ENCODE measurements around the gene BANF2. TPM values are rescaled to one million over a fixed set of nuclear protein-coding genes. Genes with fewer than 3 reads are reported as not detected.
"Not testable (repeated sequence)": the region's sequence is repeated elsewhere in the genome, so short reads cannot be mapped to it uniquely, and the experiment has no call there.

BANF2 gene
- total RNA-seq, 1 donor from 2014 or later, result not detected

GRCh38 chr20:17657079-17657825 lies 42.5 kb upstream of the BANF2 start:
- no peak overlapping the region for H3K27ac ChIP-seq
- H3K4me1 ChIP-seq, result no peaks in the 10 kb centered on the region
- no peak for DNase-seq (ENCODE audit: low spot score)
- Mint-ChIP-seq H3K9me3 (peaks cover 13% of the 10 kb centered on the region), H3K4me1 (peaks cover 15% of the 10 kb centered on the region), H3K36me3 (peaks cover 52% of the 10 kb centered on the region), H3K27me3 (ENCODE audit: insufficient read depth, low read depth) (peaks cover 6% of the 10 kb centered on the region), H3K27ac (no peak overlapping the region), H3K4me3 (no peak overlapping the region)
- H3K9me3 ChIP-seq (ENCODE audit: low read depth), result no peaks in the 10 kb centered on the region
- no peaks in the 10 kb centered on the region for H3K36me3 ChIP-seq
- no peak overlapping the region for H3K4me3 ChIP-seq
- no peak for TF ChIP-seq EZH2phosphoT487 (IDR thresholded peaks at IDR 0.05)
- no peak for TF ChIP-seq CTCF (IDR thresholded peaks at IDR 0.05)
- no peak for TF ChIP-seq EZH2 (IDR thresholded peaks at IDR 0.05)
- peaks cover 8% of the 10 kb centered on the region for H3K79me2 ChIP-seq (ENCODE audit: low read depth)
- no peak overlapping the region for H3K4me2 ChIP-seq
- no peak overlapping the region for H2AFZ ChIP-seq (replicated peaks)
- H3F3A ChIP-seq (ENCODE audit: low read depth), result no peaks in the 10 kb centered on the region
- H3K9ac ChIP-seq, result no peak overlapping the region
- no peaks in the 10 kb centered on the region for H3K27me3 ChIP-seq
- peaks cover 13% of the 10 kb centered on the region for H4K20me1 ChIP-seq (ENCODE audit: low read depth)

DNA sequence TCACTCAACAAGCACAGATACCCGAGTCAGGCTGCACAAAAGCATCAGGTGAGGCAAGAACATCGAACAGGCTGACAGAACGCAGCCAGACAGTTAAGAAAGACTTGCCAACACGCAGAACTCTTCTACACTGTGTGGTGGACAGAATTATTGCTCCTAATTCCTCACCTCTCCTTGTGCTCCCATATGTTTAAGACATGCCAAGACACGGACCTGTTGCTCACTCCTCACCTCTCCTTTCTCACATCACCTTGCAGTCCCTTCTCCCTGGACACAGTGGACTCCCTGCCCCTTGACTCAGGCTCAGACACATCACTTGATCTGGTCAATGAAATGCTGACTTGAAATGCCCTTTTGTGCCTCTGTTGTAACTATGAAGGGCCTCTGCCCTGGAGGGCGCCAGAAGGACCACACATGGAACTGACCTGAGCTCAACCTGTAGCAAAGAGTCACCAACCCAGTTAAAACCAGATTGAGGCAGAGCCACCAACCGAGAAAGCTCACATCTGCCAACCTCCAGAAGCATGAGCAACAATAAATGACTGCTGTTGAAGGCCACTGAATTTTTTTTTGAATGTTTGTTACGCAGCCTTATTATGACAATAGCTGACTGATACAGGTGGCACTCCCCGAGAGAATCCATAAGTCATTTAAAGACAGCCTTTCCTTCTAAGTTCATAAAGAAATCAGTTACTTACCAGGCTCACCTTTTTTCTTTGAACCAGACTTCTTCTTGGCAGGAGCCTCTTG lies 41.7 kb upstream of the BANF2 start:
- Histone ChIP-seq H3K9me3 (ENCODE audit: low read depth) (no peaks in the 10 kb centered on the region), H3K9ac (no peak overlapping the region), H3K27ac (no peak overlapping the region), H3F3A (ENCODE audit: low read depth) (no peaks in the 10 kb centered on the region), H2AFZ (replicated peaks) (no peak overlapping the region), H3K36me3 (no peaks in the 10 kb centered on the region), H3K4me1 (peaks cover 2% of the 10 kb centered on the region), H3K27me3 (no peaks in the 10 kb centered on the region), H3K79me2 (ENCODE audit: low read depth) (peaks cover 16% of the 10 kb centered on the region), H3K4me2 (no peak overlapping the region), H3K4me3 (no peak overlapping the region), H4K20me1 (ENCODE audit: low read depth) (peaks cover 19% of the 10 kb centered on the region)
- Mint-ChIP-seq H3K27me3 (ENCODE audit: insufficient read depth, low read depth) (peaks cover 6% of the 10 kb centered on the region), H3K4me3 (no peak overlapping the region), H3K4me1 (peaks cover 19% of the 10 kb centered on the region), H3K27ac (no peak overlapping the region), H3K9me3 (peaks cover 13% of the 10 kb centered on the region), H3K36me3 (peaks cover 54% of the 10 kb centered on the region)
- DNase-seq (ENCODE audit: low spot score), result no peak
- no peak for TF ChIP-seq EZH2phosphoT487 (IDR thresholded peaks at IDR 0.05)
- TF ChIP-seq EZH2 (IDR thresholded peaks at IDR 0.05), result no peak
- no peak for TF ChIP-seq CTCF (IDR thresholded peaks at IDR 0.05)

DNA sequence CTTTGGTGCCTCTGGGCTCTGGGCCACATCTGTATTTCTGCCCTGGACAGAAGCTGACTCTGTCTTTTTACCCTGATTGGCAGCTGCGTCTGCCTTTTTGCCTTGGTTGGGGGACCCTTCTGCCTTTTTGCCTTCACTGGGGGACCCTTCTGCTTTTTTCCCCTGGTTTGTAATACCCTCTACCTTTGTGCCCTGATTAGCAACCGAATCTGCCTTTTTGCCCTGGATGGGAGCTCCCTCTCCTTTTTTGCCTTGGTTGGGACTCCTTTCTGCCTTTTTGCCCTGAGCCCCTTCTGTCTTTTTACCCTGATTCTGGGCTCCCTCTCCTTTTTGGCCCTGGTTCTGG lies 41.1 kb upstream of the BANF2 start:
- Mint-ChIP-seq H3K36me3 (peaks cover 54% of the 10 kb centered on the region), H3K27ac (no peak overlapping the region), H3K4me3 (no peak overlapping the region), H3K27me3 (ENCODE audit: insufficient read depth, low read depth) (peaks cover 6% of the 10 kb centered on the region), H3K9me3 (peaks cover 13% of the 10 kb centered on the region), H3K4me1 (peaks cover 25% of the 10 kb centered on the region)
- Histone ChIP-seq H3K9ac (no peak overlapping the region), H3K27ac (no peak overlapping the region), H3K4me2 (no peak overlapping the region), H3K79me2 (ENCODE audit: low read depth) (peaks cover 22% of the 10 kb centered on the region), H3K4me1 (peaks cover 7% of the 10 kb centered on the region), H4K20me1 (ENCODE audit: low read depth) (peaks cover 24% of the 10 kb centered on the region), H2AFZ (replicated peaks) (no peak overlapping the region), H3K4me3 (no peak overlapping the region), H3K36me3 (no peaks in the 10 kb centered on the region), H3K9me3 (ENCODE audit: low read depth) (no peaks in the 10 kb centered on the region), H3K27me3 (no peaks in the 10 kb centered on the region), H3F3A (ENCODE audit: low read depth) (no peaks in the 10 kb centered on the region)
- no peak for TF ChIP-seq EZH2 (IDR thresholded peaks at IDR 0.05)
- no peak for TF ChIP-seq EZH2phosphoT487 (IDR thresholded peaks at IDR 0.05)
- no peak for TF ChIP-seq CTCF (IDR thresholded peaks at IDR 0.05)
- no peak for DNase-seq (ENCODE audit: low spot score)

DNA sequence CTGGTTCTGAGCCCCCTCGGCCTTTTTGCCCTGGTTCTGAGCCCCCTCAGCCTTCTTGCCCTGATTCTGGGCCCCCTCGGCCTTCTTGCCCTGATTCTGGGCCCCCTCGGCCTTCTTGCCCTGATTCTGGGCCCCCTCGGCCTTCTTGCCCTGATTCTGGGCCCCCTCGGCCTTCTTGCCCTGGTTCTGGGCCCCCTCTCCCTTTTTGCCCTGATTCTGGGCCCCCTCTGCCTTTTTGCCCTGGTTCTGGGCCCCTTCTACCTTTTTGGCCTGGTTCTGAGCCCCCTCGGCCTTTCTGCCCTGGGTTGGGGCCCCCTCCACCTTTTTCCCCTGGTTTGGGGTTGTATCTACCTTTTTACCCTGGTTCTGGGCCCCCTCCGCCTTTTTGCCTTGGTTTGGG lies 40.4 kb upstream of the BANF2 start:
- H3K4me3 Mint-ChIP-seq; H3K27ac ChIP-seq; DNase-seq (ENCODE audit: low spot score); H2AFZ ChIP-seq (replicated peaks); H3K4me2 ChIP-seq; H3K9ac ChIP-seq; H3K27ac Mint-ChIP-seq; H3K36me3 ChIP-seq; H3K27me3 ChIP-seq; H3K9me3 ChIP-seq (ENCODE audit: low read depth); H3K27me3 Mint-ChIP-seq (ENCODE audit: insufficient read depth, low read depth); H3K4me3 ChIP-seq; H3F3A ChIP-seq (ENCODE audit: low read depth): not testable (repeated sequence)
- Histone ChIP-seq H4K20me1 (ENCODE audit: low read depth) (peaks cover 26% of the 10 kb centered on the region), H3K79me2 (ENCODE audit: low read depth) (peaks cover 29% of the 10 kb centered on the region), H3K4me1 (peaks cover 14% of the 10 kb centered on the region)
- peaks cover 53% of the 10 kb centered on the region for H3K36me3 Mint-ChIP-seq
- peaks cover 32% of the 10 kb centered on the region for H3K4me1 Mint-ChIP-seq
- H3K9me3 Mint-ChIP-seq, result peaks cover 13% of the 10 kb centered on the region
